Sigmoid colon (tissue), 4 donors: ENCODE data around the gene LCOR.

Experiments
- EP300 ChIP-seq, 4 donors: sonication (generic); formaldehyde crosslinking; IDR thresholded peaks; one replicate each; pipeline ENCODE4 v1.6.1; 2017; ENCODE audit warnings: antibody characterized with exemption in 4 of 4
- POLR2A ChIP-seq, 2 donors: fragments of 450-650 bp; IDR thresholded peaks; one replicate each; pipeline ENCODE4 v1.6.1; 2016; ENCODE audit warnings: antibody characterized with exemption in 2 of 2, mild to moderate bottlenecking in 2 of 2, moderate library complexity in 2 of 2
- POLR2AphosphoS5 ChIP-seq, 4 donors: sonication (generic); formaldehyde crosslinking; IDR thresholded peaks; one replicate each; pipeline ENCODE4 v1.6.1; 2017; ENCODE audit warnings: antibody characterized with exemption in 4 of 4
- TF ChIP-seq, protein P1 (sequence below), 4 experiments: fragments of 450-650 bp in 3 of 4; fragments of 200-600 bp in 1 of 4; IDR thresholded peaks; one replicate each; pipeline ENCODE4 v1.5.1; 2016 to 2019; ENCODE audit warnings: antibody characterized with exemption in 4 of 4, mild to moderate bottlenecking in 3 of 4, moderate library complexity in 2 of 4

DNA sequence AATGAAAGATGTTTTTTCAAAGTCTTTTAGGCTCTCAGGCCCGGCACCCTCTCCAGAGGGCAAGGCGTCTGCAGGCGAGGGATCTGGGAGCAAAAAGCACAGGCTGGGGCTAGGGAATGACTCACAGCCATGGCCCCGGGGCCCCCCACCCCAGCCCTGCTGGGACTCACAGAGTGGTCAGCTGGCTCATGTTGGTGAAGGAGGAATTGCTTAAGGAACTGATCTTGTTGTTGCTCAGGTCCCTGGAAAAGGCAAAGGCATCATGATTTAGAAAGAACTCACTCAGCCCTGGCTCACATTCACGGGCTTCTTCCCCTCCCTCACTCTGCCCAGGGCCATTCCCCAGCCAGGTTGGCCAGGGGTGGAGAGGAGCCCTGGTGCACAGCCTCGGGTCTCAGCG is 202.2 kb downstream of the LCOR start:
- TF ChIP-seq, protein P1, sequence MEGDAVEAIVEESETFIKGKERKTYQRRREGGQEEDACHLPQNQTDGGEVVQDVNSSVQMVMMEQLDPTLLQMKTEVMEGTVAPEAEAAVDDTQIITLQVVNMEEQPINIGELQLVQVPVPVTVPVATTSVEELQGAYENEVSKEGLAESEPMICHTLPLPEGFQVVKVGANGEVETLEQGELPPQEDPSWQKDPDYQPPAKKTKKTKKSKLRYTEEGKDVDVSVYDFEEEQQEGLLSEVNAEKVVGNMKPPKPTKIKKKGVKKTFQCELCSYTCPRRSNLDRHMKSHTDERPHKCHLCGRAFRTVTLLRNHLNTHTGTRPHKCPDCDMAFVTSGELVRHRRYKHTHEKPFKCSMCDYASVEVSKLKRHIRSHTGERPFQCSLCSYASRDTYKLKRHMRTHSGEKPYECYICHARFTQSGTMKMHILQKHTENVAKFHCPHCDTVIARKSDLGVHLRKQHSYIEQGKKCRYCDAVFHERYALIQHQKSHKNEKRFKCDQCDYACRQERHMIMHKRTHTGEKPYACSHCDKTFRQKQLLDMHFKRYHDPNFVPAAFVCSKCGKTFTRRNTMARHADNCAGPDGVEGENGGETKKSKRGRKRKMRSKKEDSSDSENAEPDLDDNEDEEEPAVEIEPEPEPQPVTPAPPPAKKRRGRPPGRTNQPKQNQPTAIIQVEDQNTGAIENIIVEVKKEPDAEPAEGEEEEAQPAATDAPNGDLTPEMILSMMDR (IDR thresholded peaks at IDR 0.05) = no peak
- TF ChIP-seq EP300 (IDR thresholded peaks at IDR 0.05) (no peak), POLR2AphosphoS5 (IDR thresholded peaks at IDR 0.05) (no peak), POLR2A (IDR thresholded peaks at IDR 0.05) (no peak)
